HG02571 (cell line): ENCODE data around the gene SYNJ1.
A peak's percentile ranks its signal among the peaks of the same experiment; 100 is the strongest.
"Not testable (repeated sequence)": the region's sequence is repeated elsewhere in the genome, so short reads cannot be mapped to it uniquely, and the experiment has no call there.

Source experiments
- ATAC-seq: cut with Tn5 transposase; IDR thresholded peaks from one replicate; pipeline ENCODE4 v1.9.1; 2021; ENCODE audit warnings: mild to moderate bottlenecking, moderate library complexity; ENCODE audit not compliant: unreplicated experiment

The SYNJ1 gene

DNA sequence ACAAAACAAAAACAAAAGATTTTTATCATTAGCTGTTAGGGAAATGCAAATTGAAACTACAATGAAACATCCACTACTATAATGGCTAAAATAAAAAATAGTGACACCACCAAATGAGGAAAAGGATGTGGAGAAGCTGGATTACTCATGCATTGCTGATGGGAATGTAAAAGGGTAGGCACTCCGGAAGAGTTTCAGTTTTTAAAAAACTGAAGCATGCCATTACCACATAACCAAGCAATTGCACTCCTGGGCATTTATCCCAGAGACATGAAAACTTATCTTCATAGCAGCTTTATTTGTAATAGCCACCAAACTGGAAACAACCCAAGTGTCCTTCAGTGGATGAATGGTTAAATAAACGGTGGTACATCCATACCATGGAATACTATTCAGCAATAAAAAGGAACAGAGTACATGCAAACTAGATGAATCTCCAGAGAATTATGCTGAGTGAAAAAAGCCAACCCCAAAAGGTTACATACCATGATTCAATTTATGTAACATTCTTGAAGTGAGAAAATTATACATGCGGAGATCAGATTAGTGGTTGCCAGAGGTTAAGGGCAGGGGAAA lies 101.1 kb downstream of the SYNJ1 start:
- ATAC-seq, result no peak

DNA sequence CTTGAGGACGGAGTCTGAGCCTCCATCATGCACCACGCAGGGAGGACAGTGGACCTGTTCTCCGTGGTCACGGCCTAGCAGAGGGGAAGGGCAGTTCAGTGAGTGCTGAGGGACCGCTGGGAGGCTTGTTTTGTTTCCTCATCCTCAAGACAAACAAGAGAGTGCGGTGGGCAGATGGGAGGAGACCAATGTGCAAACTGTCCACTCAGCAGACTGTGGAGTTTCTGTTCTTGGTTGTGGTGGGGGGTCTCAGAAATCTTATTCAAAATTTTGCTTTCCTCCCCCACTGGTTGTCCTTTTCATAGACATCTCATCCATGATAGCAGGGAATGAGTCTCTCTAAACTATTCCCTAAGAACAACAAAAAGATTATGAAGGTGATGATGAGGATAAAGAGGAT lies 109.6 kb downstream of the SYNJ1 start:
- not testable (repeated sequence) for ATAC-seq

DNA sequence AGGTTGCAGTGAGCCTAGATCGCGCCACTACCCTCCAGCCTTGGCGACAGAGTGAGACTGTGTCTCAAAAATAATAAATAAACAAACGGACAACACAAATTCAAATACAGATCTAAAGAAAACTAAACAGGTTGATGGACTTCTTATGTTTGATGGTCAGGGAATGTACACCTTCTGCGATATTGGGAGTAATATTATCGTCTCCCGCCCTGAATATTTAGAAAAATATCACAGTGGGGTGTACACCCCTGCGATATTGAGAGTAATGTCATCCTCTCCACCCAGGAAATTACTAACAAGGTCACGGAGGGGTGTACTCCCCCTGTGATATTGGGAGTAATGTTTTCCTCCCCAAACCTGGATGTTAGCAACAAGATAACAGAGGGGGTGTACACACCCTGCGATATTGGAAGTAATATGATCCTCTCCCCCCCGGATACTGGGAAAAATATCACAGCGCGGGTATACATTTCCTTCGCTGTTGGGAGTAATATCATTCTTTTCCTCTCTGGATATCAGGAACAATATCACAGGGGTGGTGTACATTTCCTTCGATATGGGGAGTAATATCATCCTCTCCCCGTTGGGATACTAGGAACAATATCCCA lies 114.3 kb downstream of the SYNJ1 start:
- no peak for ATAC-seq

DNA sequence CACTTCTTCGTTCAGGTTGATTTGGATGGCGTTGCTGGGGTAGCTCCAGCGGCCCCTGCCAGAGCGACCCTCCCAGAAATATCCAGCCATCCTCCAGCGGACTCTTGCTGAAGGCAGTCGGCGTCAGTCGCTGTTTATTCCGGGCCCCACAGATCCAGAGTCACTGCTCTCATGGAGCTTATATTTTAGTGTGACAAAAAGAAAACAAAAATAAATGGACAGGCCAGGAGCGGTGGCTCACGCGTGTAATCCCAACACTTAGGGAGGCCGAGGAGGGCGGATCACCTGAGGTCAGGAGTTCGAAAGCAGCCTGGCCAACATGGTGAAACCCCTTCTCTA lies 114.8 kb downstream of the SYNJ1 start:
- ATAC-seq, result no peak

DNA sequence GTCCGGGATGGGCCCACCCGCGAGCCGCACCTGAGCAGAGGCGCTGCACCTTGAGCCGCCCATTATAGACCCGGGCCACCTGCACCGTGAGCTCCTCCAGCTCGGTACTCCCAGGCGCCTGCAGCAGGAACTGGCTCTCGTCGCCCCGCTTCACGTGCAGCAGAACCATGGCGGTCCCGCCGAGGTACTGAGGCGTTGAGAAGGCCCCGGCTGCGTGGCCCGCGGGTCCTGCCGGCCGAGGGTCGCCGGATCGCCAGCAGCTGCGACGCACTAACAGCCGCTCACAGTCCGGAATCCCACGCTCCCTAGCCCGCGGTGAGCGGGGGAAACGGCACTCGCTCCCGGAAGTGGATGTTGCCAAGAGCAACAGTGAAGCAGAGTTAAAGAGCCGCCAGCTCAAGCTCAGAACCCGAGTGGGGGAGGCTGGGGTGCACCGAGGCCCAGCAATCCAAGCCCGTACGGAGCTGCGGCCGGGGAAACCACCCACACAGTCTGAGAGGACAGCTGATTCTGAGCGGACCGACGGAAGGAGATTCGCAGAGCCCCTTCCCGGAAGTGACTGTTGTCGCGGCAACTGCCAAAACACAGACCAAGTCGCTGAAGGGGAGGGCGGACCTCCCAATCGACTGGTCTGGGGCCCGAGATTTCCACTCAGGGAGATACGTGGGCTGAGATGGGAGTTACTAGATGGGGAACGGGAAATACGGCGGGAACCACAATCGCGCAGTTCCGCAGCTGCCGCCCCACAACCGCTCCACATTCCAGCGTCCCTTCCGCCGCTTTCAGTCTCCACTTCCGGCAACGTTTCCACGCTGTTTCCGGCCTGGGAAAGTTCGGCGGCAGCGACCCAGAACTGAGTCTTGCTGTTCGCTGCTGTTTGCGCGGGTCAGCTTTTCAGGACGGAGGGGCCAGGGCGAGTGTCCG lies 115.5 kb downstream of the SYNJ1 start, which contains the start of gene CFAP298:
Gene CFAP298, minus strand, starts transcription at position 303 of the 924 bp plus-strand sequence. Its CDS starts 134 bp downstream, at position 169.
- peak; percentile 92 for ATAC-seq

DNA sequence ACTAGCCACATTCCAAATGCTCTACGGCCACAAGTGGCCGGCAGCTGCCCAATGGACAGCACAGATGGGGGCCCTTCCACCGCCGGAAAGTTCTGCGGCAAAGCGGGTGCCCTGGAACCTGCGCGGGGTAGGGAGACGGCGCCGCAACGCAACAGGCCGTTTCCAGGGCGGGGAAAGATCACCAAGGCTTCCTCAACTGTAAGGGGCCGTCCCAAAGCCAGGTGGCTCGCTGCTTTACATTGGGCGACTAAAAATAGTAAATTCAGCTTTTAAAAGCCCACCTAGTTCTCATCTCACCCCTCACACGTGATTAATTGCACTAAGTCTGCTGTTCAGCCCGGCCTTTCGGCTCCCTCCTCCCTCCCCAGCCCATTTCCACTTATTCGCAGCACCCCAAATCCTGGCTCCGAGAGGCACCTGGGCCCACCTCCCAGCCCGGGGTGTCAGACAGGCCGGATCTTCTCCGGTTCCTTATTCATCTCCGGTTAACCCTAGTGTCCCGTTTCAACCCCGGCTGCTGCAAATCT lies 116.3 kb downstream of the SYNJ1 start:
- ATAC-seq, result peak; percentile 10

DNA sequence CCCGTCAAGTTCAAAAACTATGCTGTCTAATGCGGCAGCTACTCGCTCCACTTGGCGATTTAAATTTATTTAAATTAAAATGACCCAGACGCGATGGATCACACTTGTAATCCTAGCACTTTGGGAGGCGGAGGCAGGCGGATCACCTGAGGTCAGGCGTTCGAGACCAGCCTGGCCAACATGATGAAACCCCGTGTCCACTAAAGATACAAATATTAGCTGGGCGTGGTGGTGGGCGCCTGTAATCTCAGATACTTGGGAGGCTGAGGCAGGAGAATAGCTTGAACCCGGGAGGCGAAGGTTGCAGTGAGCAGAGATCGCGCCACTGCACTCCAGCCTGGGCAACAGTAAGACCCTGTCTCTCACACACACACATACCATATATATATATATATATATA lies 116.9 kb downstream of the SYNJ1 start:
- not testable (repeated sequence) for ATAC-seq

DNA sequence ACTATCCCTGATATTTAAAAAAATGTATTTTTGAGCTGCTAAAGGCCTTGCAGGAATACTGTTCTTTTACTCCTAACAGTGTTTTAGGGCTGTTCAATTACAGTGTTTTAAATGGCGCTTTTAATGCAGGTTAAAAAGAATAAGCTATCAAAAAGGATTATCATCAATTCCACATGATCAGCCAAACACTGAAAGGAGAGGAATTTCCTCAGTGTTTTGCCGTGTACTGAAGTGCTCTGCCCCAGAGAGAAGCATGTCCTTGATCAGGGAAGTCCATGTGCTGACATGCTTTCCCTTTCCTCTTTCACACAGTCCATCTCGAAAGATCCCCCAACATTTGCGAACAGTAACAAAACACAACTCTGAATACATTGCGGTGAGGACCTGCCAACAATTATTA lies 119.0 kb downstream of the SYNJ1 start:
- no peak for ATAC-seq

DNA sequence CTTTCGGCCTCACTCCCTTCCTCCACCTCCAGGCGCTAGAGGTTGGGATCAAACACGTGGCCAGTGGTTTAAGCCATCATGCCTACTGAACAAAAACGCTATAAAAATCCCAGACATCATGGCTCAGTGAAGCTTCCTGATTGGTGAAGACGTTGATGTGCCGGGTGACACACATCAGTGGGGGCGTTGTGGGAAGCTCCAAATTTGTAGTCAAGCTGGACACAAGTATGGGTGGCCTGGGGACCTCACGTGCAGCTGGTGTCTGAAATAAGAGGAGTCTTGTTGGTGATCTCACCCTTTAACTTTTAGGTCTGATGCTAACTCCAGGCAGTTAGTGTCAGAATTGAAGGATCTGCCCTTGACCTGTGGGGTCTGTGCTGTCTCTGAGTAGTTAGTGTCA lies 122.3 kb downstream of the SYNJ1 start:
- ATAC-seq, result no peak

DNA sequence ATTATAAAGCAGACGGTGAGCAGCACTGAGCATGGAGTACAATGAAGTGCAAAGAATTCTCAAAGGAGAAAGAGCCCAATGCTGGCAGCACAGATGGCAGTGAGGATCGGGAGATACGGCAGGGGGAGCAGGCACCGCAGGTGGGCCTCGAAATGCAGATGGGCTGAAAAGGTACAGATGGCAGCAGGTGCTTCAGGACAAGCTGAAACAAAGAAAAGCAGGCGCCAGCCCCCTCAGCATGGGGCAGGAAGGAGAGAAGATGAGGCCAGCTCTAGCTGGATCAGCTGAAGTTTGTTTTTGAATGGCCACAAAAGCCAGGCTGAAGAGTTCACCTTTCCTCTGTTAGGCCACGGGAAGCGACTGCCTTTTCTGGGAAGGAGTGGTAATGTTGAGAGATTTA lies 123.3 kb downstream of the SYNJ1 start:
- no peak for ATAC-seq

DNA sequence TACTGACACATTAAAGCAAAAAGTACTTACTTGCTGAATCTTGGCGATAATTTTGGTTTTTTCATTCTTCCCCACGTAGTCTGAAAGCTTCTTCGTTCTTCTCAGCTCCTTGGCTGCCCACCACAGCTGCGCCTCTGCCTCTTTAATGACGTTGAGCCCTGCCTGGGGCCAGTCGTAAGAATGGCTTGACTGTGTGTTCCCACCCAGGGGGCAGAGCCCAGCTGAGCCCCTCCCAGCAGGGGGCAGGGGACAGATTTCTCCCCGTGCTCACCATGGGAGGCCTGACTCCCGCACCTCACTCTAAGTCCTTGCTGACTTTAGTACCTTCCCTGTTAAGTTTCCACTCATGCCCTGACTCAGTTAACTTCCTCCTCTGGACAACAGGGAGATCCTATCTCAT lies 124.7 kb downstream of the SYNJ1 start:
- ATAC-seq, result no peak

DNA sequence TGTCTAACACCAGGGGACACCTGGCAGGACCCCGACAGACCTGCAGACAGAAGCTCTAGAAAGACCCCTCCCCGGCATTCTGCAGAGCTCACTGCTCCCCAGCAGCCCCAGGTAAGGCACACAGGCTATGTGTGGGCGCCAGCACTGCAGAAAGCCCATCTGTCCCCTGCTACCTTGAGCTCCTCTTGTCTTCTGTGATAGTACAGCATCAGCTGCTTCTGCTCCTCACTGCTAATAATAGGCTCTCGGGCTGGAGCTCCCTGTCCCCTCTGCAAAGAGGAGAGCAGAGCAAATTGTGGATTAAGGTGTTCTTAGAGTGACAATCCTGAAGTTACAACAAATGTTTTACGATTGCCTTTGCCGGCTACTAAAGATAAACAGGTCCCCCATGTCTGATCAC lies 125.7 kb downstream of the SYNJ1 start:
- ATAC-seq, result no peak

DNA sequence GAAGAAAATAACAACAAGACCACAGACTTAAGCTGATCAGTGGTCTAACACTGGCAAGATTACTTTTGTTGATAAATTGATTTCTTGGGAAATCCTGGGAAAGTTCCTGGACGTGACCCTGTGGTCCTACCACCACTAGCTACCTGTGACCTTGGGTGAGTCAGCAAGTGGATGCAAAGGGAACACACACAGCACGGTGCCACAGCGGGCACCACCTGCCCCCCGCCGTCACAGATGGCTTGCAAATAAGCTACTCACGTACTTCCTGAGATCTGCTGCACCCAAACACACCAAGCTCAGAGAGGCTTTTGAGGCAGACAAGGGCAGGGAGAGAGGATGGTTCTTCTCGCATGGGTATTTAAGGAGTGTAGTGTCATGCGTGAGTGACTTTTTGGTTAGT lies 128.3 kb downstream of the SYNJ1 start:
- ATAC-seq, result no peak

DNA sequence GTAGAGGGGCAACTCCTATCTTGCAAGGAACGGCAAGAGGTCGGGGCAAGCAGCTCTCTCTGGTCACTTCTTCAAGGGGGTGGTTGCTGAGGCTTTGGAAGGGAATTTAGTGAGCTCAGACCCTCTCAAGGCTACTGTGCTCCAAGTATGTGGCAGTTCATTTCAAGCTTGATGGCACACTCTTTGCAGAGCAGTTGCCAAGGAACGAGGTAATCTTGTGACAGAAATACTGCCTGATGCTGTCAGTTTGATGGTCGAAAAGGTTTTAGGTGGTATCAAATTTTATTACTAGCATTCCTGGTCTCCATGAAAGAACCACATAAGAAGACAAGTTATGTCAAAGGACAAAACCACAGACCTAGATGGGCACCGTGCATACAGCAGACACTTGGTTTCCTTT lies 128.7 kb downstream of the SYNJ1 start:
- no peak for ATAC-seq

DNA sequence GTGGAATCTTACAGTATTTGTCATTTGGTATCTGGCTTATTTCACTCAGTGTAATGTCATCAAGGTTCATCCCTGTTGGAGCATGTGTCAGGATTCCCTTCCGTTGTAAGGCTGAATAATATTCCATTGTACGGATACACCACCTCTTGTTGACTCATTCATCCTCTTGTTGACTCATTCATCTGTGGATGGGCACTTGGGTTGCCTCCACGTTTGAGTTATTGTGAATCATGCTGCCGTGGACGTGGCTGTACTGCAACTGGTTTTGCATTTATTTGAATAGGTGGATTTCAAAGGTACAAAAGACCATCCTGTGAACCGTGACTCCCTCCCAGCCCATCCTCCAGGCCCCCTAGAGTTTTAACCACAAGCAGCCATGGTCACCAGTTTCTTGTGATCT lies 130.6 kb downstream of the SYNJ1 start:
- no peak for ATAC-seq

DNA sequence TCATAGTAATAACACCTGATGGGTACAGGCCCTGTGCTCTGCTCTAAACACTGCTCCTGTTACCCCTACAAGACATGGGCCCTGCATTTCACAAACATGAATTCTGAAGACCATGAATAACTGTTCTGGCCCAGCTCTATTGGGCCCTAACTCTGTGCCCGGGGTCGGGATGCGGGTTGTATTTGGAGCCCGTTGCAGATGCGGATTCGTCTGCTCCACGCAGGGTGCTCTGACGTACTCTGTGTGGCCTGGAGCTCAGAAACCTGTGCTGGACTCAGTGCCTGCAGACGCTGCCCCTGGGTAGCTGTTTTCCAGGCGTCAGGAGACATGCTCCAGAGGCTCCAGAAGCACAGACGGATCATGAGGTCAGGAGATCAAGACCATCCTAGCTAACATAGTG lies 132.4 kb downstream of the SYNJ1 start:
- no peak for ATAC-seq

DNA sequence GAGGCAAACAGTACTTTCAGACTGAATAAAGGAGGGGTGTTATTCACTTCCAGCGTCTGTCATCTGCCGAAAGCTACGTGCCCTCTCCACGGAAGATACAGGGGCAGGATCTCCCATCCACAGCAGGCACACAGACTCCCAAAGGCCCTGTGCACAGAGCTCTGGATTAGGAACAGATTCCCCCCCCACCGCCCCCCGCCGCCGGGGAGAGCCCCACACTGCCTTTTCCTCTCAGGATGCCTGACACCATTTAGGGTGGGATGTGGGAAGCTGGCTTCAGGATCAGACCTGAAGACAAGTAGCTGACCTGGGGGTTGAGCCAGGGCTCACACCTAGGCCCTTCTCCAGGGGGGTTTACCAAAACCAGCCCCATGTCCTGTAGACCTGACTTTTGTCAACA lies 134.1 kb downstream of the SYNJ1 start:
- ATAC-seq, result no peak

DNA sequence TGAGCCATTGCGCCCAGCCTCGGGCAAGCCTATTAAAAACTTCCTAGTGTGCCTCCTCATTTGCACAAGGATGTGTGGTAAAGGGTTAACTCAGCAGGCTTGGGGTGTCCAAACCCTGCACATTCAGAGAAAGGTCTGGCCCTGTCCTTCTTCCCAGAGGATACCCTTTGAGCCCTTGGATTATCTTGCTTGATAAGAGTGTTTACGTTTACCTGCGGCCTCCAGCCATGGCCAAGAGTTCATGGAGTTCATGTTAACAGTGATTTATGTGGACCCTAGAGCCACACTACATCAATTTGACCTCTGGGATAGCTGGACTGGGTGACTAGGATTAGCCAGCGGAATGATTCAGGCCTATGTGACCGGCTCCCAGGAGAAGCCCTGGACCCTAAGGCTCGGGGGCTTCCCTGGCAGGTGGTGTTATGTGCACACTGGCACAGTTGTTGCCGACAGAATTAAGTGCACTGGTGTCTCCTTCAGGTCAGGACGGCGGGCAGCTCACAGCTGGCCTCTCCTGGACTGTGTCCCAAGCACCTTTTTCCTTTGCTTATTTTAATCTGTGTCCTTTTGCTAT lies 134.8 kb downstream of the SYNJ1 start:
- ATAC-seq, result no peak

DNA sequence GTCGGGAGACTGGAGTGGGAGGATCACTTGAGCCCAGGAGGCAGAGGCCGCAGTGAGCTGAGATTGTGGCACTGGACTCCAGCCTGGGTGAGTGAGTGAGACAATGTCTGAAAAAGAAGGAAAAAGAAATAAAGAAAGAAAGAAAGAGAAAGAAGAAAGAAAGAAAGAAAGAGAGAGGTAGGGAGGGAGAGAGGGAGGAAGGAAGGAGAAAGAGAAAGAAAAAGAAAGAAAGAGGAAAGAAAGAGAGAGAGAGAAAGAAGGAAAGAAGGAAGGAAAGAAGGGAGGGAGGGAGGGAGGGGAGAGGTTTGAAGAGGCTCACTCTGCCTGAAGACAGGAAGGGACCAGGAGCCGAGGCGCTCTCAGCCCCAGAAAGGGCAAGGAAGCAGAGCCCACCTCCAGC lies 137.7 kb downstream of the SYNJ1 start:
- ATAC-seq, result no peak

DNA sequence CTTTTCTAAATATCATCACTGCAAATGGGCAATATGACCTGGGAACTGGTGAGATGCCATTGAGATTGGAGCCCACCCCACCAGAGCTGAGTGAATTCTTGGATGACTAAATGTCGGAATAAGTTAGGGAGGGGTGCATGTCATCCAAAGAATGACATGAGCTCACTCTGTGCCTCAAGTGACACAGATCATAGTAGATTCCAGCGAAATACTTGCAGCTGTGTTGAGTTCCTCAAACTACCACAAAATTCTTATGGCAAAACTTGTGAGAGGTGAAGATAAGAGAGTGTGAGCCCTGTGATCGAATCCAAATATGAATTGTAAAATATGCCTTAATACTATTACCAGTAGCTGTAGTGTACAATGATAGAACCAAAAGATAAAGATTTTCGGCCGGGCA lies 140.2 kb downstream of the SYNJ1 start:
- ATAC-seq, result no peak

DNA sequence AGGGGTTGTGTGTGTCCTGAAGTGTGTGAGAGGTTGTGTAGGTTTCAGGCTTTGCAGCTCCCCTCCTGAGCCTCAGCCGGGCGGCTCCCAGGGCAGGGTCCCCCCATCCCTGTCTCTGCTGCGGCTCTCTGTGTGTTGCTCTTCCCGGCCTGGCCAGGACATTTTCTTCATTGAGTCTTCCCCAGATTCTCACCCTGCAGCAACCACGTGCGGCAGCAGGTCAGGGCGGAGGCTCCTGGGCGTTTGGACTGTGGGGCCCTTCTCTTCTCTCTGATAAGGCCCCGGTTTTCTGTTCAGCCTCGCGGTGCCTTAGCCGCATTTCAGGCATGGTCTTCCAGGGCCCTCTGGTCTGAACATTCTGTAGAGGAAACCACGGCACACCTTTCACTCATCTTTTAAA lies 140.7 kb downstream of the SYNJ1 start:
- ATAC-seq, result no peak

DNA sequence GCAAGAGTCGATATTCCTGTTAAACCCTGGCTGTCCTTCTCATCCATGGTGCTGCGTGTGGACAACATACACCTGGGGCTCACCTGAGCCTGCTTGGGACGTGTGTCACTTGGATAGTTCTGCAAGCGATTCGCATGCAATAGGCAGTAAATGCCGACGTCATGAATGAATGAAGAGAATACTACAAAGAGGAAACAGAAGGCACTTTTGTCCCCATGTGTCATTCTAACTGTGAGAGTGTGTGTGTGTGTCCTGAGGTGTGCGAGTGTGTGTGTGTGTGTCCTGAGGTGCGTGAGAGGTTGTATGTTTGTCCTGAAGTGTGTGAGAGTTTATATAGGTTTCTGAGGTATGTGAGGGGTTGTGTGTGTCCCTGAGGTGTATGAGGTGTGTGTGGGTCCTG lies 141.8 kb downstream of the SYNJ1 start:
- no peak for ATAC-seq
